SJSA1 (cell line): ENCODE data around the gene KSR2. TPM values are rescaled to one million over a fixed set of nuclear protein-coding genes. Genes with fewer than 3 reads are reported as not detected.
"Not testable (repeated sequence)": the region's sequence is repeated elsewhere in the genome, so short reads cannot be mapped to it uniquely, and the experiment has no call there.

Experiments
- DNase-seq, 2 experiments: peaks; one replicate each; pipeline ENCODE4 v3.0.0-alpha.2; 2015 to 2020; ENCODE audit warnings: low spot score in 2 of 2, low read depth in 1 of 2
- H3K27ac ChIP-seq: fragments of 250-450 bp; sonication (Bioruptor Pico); 2 replicates; pipeline ENCODE4 v1.5.1; 2020; ENCODE audit warnings: mild to moderate bottlenecking, moderate library complexity
- H3K27me3 ChIP-seq: fragments of 250-450 bp; sonication (Bioruptor Pico); replicated peaks from 2 replicates; pipeline ENCODE4 v1.5.1; 2020; ENCODE audit warnings: mild to moderate bottlenecking, moderate library complexity
- H3K36me3 ChIP-seq: fragments of 250-450 bp; sonication (Bioruptor Pico); 2 replicates; pipeline ENCODE4 v1.5.1; 2020; ENCODE audit warnings: mild to moderate bottlenecking
- H3K4me1 ChIP-seq: fragments of 250-450 bp; sonication (Bioruptor Pico); replicated peaks from 2 replicates; pipeline ENCODE4 v1.6.1; 2021; ENCODE audit warnings: mild to moderate bottlenecking
- H3K4me3 ChIP-seq: fragments of 250-450 bp; sonication (Bioruptor Pico); 2 replicates; pipeline ENCODE4 v1.5.1; 2020; ENCODE audit warnings: mild to moderate bottlenecking
- H3K9me3 ChIP-seq: fragments of 250-450 bp; sonication (Bioruptor Pico); replicated peaks from 2 replicates; pipeline ENCODE4 v1.5.1; 2020; ENCODE audit warnings: mild to moderate bottlenecking
- total RNA-seq: library from RNA; depleted of rRNA; stranded (reverse); fragments of >200 nt; shearing (Covaris generic); gene quantifications from 2 replicates; pipeline ENCODE4 v1.2.3, GENCODE V29; 2014

The KSR2 gene
- total RNA-seq, 1 experiment from 2014 or later = 0.03 TPM

- Histone ChIP-seq H3K27me3 (no peaks in the 10 kb centered on the region), H3K4me1 (no peaks in the 10 kb centered on the region), H3K4me3 (no peak overlapping the region), H3K36me3 (no peaks in the 10 kb centered on the region), H3K27ac (no peak overlapping the region), H3K9me3 (no peaks in the 10 kb centered on the region)
- no peak for DNase-seq
These were observed 71.2 kb downstream of the KSR2 start for GRCh38 chr12:117897372-117898161.

- Histone ChIP-seq H3K4me1 (no peaks in the 10 kb centered on the region), H3K36me3 (no peaks in the 10 kb centered on the region), H3K4me3 (no peak overlapping the region), H3K9me3 (no peaks in the 10 kb centered on the region), H3K27ac (no peak overlapping the region), H3K27me3 (no peaks in the 10 kb centered on the region)
- no peak for DNase-seq
These were observed 72.8 kb downstream of the KSR2 start for GRCh38 chr12:117896009-117896408.

GRCh38 chr12:117892441-117892840 is 76.3 kb downstream of the KSR2 start:
- Histone ChIP-seq H3K9me3 (no peaks in the 10 kb centered on the region), H3K4me1 (no peaks in the 10 kb centered on the region), H3K36me3 (no peaks in the 10 kb centered on the region), H3K27me3 (no peaks in the 10 kb centered on the region), H3K27ac (no peak overlapping the region), H3K4me3 (no peak overlapping the region)
- DNase-seq = no peak

- H3K27ac ChIP-seq, H3K4me1 ChIP-seq, H3K4me3 ChIP-seq, H3K9me3 ChIP-seq, DNase-seq, H3K27me3 ChIP-seq, H3K36me3 ChIP-seq: not testable (repeated sequence)
These were observed 77.5 kb downstream of the KSR2 start for GRCh38 chr12:117891265-117891664.

GRCh38 chr12:117890644-117891043 is 78.1 kb downstream of the KSR2 start:
- H3K4me3 ChIP-seq = no peak overlapping the region
- H3K27me3 ChIP-seq = no peaks in the 10 kb centered on the region
- H3K36me3 ChIP-seq = no peaks in the 10 kb centered on the region
- no peak for DNase-seq
- H3K27ac ChIP-seq = no peak overlapping the region
- H3K9me3 ChIP-seq = no peaks in the 10 kb centered on the region
- no peaks in the 10 kb centered on the region for H3K4me1 ChIP-seq

- H3K27ac ChIP-seq = no peak overlapping the region
- no peak overlapping the region for H3K4me3 ChIP-seq
- no peaks in the 10 kb centered on the region for H3K27me3 ChIP-seq
- H3K36me3 ChIP-seq = no peaks in the 10 kb centered on the region
- DNase-seq = no peak
- no peaks in the 10 kb centered on the region for H3K9me3 ChIP-seq
- H3K4me1 ChIP-seq = no peaks in the 10 kb centered on the region
These were observed 78.7 kb downstream of the KSR2 start for GRCh38 chr12:117890137-117890536.

GRCh38 chr12:117889098-117889497 is 79.7 kb downstream of the KSR2 start:
- no peaks in the 10 kb centered on the region for H3K9me3 ChIP-seq
- no peak overlapping the region for H3K4me3 ChIP-seq
- H3K27ac ChIP-seq = no peak overlapping the region
- no peaks in the 10 kb centered on the region for H3K27me3 ChIP-seq
- H3K4me1 ChIP-seq = no peaks in the 10 kb centered on the region
- no peak for DNase-seq
- no peaks in the 10 kb centered on the region for H3K36me3 ChIP-seq

- H3K27ac ChIP-seq = no peak overlapping the region
- no peaks in the 10 kb centered on the region for H3K9me3 ChIP-seq
These were observed 83.6 kb downstream of the KSR2 start for GRCh38 chr12:117885211-117885610.

GRCh38 chr12:117884161-117884560 is 84.6 kb downstream of the KSR2 start:
- Histone ChIP-seq H3K4me1 (no peaks in the 10 kb centered on the region), H3K36me3 (no peaks in the 10 kb centered on the region), H3K4me3 (no peak overlapping the region), H3K27me3 (no peaks in the 10 kb centered on the region), H3K27ac (no peak overlapping the region), H3K9me3 (no peaks in the 10 kb centered on the region)
- DNase-seq = no peak

More at GRCh38 chr12:117885211-117885610, 83.6 kb downstream of the KSR2 start:
- Histone ChIP-seq H3K27me3 (no peaks in the 10 kb centered on the region), H3K4me1 (no peaks in the 10 kb centered on the region), H3K4me3 (no peak overlapping the region), H3K36me3 (no peaks in the 10 kb centered on the region)
- no peak for DNase-seq

GRCh38 chr12:117882603-117883184 is 86.1 kb downstream of the KSR2 start:
- H3K36me3 ChIP-seq = no peaks in the 10 kb centered on the region
- H3K4me3 ChIP-seq = no peak overlapping the region
- H3K27me3 ChIP-seq = no peaks in the 10 kb centered on the region
- no peak overlapping the region for H3K27ac ChIP-seq
- no peak for DNase-seq
- H3K9me3 ChIP-seq = no peaks in the 10 kb centered on the region
- H3K4me1 ChIP-seq = no peaks in the 10 kb centered on the region

- no peaks in the 10 kb centered on the region for H3K9me3 ChIP-seq
- DNase-seq = no peak
- no peaks in the 10 kb centered on the region for H3K27me3 ChIP-seq
- no peaks in the 10 kb centered on the region for H3K36me3 ChIP-seq
- no peaks in the 10 kb centered on the region for H3K4me1 ChIP-seq
- H3K27ac ChIP-seq = no peak overlapping the region
- no peak overlapping the region for H3K4me3 ChIP-seq
These were observed 86.6 kb downstream of the KSR2 start for GRCh38 chr12:117882181-117882580.

GRCh38 chr12:117881517-117881916 is 87.3 kb downstream of the KSR2 start:
- H3K27ac ChIP-seq = no peak overlapping the region
- DNase-seq = no peak
- no peaks in the 10 kb centered on the region for H3K36me3 ChIP-seq
- no peaks in the 10 kb centered on the region for H3K4me1 ChIP-seq
- no peaks in the 10 kb centered on the region for H3K27me3 ChIP-seq
- no peak overlapping the region for H3K4me3 ChIP-seq
- no peaks in the 10 kb centered on the region for H3K9me3 ChIP-seq

GRCh38 chr12:117878605-117879004 is 90.2 kb downstream of the KSR2 start:
- Histone ChIP-seq H3K27ac (no peak overlapping the region), H3K9me3 (no peaks in the 10 kb centered on the region), H3K4me1 (no peaks in the 10 kb centered on the region), H3K27me3 (no peaks in the 10 kb centered on the region), H3K36me3 (no peaks in the 10 kb centered on the region), H3K4me3 (no peak overlapping the region)
- DNase-seq = no peak

GRCh38 chr12:117876436-117876816 is 92.4 kb downstream of the KSR2 start:
- Histone ChIP-seq H3K27me3 (no peaks in the 10 kb centered on the region), H3K4me3 (no peak overlapping the region), H3K36me3 (no peaks in the 10 kb centered on the region), H3K9me3 (no peaks in the 10 kb centered on the region), H3K4me1 (no peaks in the 10 kb centered on the region), H3K27ac (no peak overlapping the region)
- DNase-seq = no peak
